ENCODE measurements around the gene IDH2. TPM values are rescaled to one million over a fixed set of nuclear protein-coding genes. Genes with fewer than 3 reads are reported as not detected.

Gene IDH2
- total and polyA plus RNA-seq, 2 of the 4 experiments (the other 2 are of a cell fraction): 84.9 to 118 TPM

GRCh38 chr15:90126596-90127435 is 24.5 kb upstream of the IDH2 start:
- Histone ChIP-seq H2BK120ac (ENCODE audit: low read depth, low read length) (no peak overlapping the region), H3K27ac (ENCODE audit: insufficient read depth, low read length) (no peak overlapping the region), H3K4me2 (ENCODE audit: low read depth, low read length) (peak overlapping the region; percentile 36; the same call in 1 of the 2 replicates), H4K8ac (ENCODE audit: low read depth in 2 of 2, low read length in 2 of 2) (no peak overlapping the region), H3K56ac (ENCODE audit: extremely low read depth, insufficient read depth, low read length) (no peak overlapping the region), H2AK5ac (ENCODE audit: low read depth, low read length) (peak overlapping the region; percentile 24; the same call in 1 of the 2 replicates), H3K9me3 (ENCODE audit: control insufficient read depth, insufficient read depth, low read length) (no peaks in the 10 kb centered on the region), H3K9ac (ENCODE audit: low read depth, low read length) (no peak overlapping the region), H3K4ac (ENCODE audit: low read depth, low read length) (no peak overlapping the region), H2BK5ac (ENCODE audit: low read depth, low read length, poor library complexity, severe bottlenecking) (no peak overlapping the region), H3K9me1 (ENCODE audit: insufficient read depth, low read length) (peaks cover 5% of the 10 kb centered on the region; the same call in 1 of the 2 replicates), H2AK9ac (replicated peaks; ENCODE audit: low read depth, low read length, poor library complexity) (peak overlapping the region; percentile 57), H2BK20ac (ENCODE audit: low read depth, low read length) (no peak overlapping the region), H2BK15ac (ENCODE audit: low read depth, low read length) (no peak overlapping the region; the same call in 2 of the 3 replicates), H3K23ac (ENCODE audit: low read depth, low read length) (peak overlapping the region; percentile 53), H4K91ac (ENCODE audit: insufficient read depth, low read depth, low read length) (no peak overlapping the region; the same call in 1 of the 2 replicates), H4K5ac (ENCODE audit: low read depth, low read length) (no peak overlapping the region), H3K4me3 (ENCODE audit: insufficient read depth, low read depth, low read length) (no peak overlapping the region), H3K27me3 (ENCODE audit: control insufficient read depth, insufficient read depth, low read length) (peaks cover 10% of the 10 kb centered on the region), H3K79me1 (ENCODE audit: low read depth in 1 of 2, low read length in 2 of 2) (no peaks in the 10 kb centered on the region), H3K36me3 (ENCODE audit: control insufficient read depth, insufficient read depth, low read length) (no peaks in the 10 kb centered on the region), H3K4me1 (ENCODE audit: control insufficient read depth, insufficient read depth, low read length) (peaks cover 5% of the 10 kb centered on the region), H3K14ac (replicated peaks; ENCODE audit: low read depth, low read length) (no peak overlapping the region), H3K18ac (ENCODE audit: low read depth, low read length) (no peak overlapping the region; the same call in 1 of the 2 replicates), H2AFZ (replicated peaks; ENCODE audit: low read length, poor library complexity) (peak overlapping the region; percentile 84), H4K20me1 (ENCODE audit: insufficient read depth, low read length) (no peaks in the 10 kb centered on the region)
- ChIA-PET POLR2A (ENCODE audit: unreplicated experiment) (interaction anchor here (0.7 kb wide), 1 partner anchor 139 kb away, joined by 7 read pairs; no protein-coding TSS in a partner anchor), CTCF (no interaction called here)
- TF ChIP-seq CTCF (conservative IDR thresholded peaks at IDR 0.05; ENCODE audit: low read depth, low read length) (no peak), SMC3 (IDR thresholded peaks at IDR 0.05; ENCODE audit: low read depth, low read length) (no peak), CEBPB (IDR thresholded peaks at IDR 0.05; ENCODE audit: low read depth, low read length) (no peak), MXI1 (IDR thresholded peaks at IDR 0.05; ENCODE audit: borderline replicate concordance, low read depth, low read length) (no peak), FOS (IDR thresholded peaks at IDR 0.05; ENCODE audit: low read depth, low read length) (no peak), CHD1 (IDR thresholded peaks at IDR 0.05; ENCODE audit: low read depth, low read length) (no peak), USF2 (IDR thresholded peaks at IDR 0.05; ENCODE audit: low read depth, low read length) (no peak), RCOR1 (IDR thresholded peaks at IDR 0.05; ENCODE audit: insufficient replicate concordance, low read length) (no peak), ELK1 (IDR thresholded peaks at IDR 0.05; ENCODE audit: borderline replicate concordance, low read depth, low read length) (no peak), MAFK (IDR thresholded peaks at IDR 0.05; ENCODE audit: low read depth, low read length) (no peak)
- in situ Hi-C loops (cut with MboI; ENCODE audit: low sequenced_read_pairs) (no loop called here), dilution Hi-C loops (cut with HindIII; ENCODE audit: low sequenced_read_pairs, unreplicated experiment) (no loop called here), intact Hi-C loops (cut with micrococcal nuclease) (no loop called here)
- BruUV-seq (replicated peaks): no TSS peak
- 0% methylated on average over 2 of the region's 10 CpGs; no CpG with 5 or more reads in 1 of the 2 experiments for WGBS, 2 experiments (ENCODE audit: extremely low coverage in 2 of 2, insufficient read length in 1 of 2)
- ATAC-seq (ENCODE audit: low read depth) (peak; percentile 64), DNase-seq (no peak)
